Parathyroid adenoma (tissue), 2 donors: ENCODE measurements around the gene INPP5B.
"Not testable (repeated sequence)": the region's sequence is repeated elsewhere in the genome, so short reads cannot be mapped to it uniquely, and the experiment has no call there.

Experiments
- H2AFZ ChIP-seq: fragments of 300-600 bp; sonication (generic); one replicate; pipeline ENCODE4 v1.7.0; 2017; ENCODE audit warnings: antibody characterized with exemption, mild to moderate bottlenecking
- H3K27ac ChIP-seq: fragments of 300-600 bp; sonication (generic); one replicate; pipeline ENCODE4 v1.7.0; 2017
- H3K27me3 ChIP-seq: fragments of 300-600 bp; sonication (generic); one replicate; pipeline ENCODE4 v1.7.0; 2017; ENCODE audit warnings: low read length; ENCODE audit not compliant: control insufficient read depth, insufficient read depth
- H3K36me3 ChIP-seq: fragments of 300-600 bp; sonication (generic); one replicate; pipeline ENCODE4 v1.7.0; 2017; ENCODE audit warnings: low read length; ENCODE audit not compliant: control insufficient read depth, insufficient read depth
- H3K4me1 ChIP-seq: fragments of 300-600 bp; sonication (generic); one replicate; pipeline ENCODE4 v1.7.0; 2017; ENCODE audit warnings: control low read depth
- H3K4me2 ChIP-seq: fragments of 300-600 bp; sonication (generic); one replicate; pipeline ENCODE4 v1.7.0; 2017; ENCODE audit warnings: low read length
- H3K4me3 ChIP-seq: fragments of 300-600 bp; sonication (generic); one replicate; pipeline ENCODE4 v1.7.0; 2017; ENCODE audit warnings: low read depth, low read length
- H3K79me2 ChIP-seq: fragments of 300-600 bp; sonication (generic); one replicate; pipeline ENCODE4 v1.7.0; 2017; ENCODE audit warnings: control low read depth
- H3K9ac ChIP-seq: fragments of 300-600 bp; sonication (generic); one replicate; pipeline ENCODE4 v1.7.0; 2017; ENCODE audit warnings: mild to moderate bottlenecking
- H3K9me3 ChIP-seq: fragments of 300-600 bp; sonication (generic); one replicate; pipeline ENCODE4 v1.7.0; 2017; ENCODE audit warnings: low read length; ENCODE audit not compliant: control insufficient read depth
- TF ChIP-seq, protein P1 (sequence below): fragments of 300-600 bp; sonication (generic); IDR thresholded peaks from one replicate; pipeline ENCODE4 v1.7.0; 2017; ENCODE audit warnings: antibody characterized with exemption, mild to moderate bottlenecking
- donor health status: primary hyperparathyroidism.

Gene INPP5B

DNA sequence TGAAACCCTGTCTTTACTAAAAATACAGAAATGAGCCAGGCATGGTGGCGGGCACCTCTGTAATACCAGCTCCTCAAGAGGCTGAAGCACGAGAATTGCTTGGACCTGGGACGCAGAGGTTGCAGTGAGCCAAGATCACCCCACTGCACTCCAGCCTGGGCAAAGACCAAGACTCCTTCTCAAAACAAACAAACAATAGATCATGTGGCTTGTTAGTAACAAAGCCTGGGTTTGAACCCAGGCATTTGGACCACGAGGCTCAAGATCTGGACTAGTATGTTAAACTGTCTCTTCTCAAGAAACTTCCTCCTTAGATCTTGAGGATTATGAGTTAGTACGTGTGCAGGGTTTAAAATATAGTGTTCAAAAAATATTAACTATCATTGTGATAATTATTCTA lies 1.6 kb downstream of the INPP5B start:
- Histone ChIP-seq H3K4me2 (no peak overlapping the region), H3K27ac (no peak overlapping the region), H3K27me3 (no peaks in the 10 kb centered on the region), H3K4me3 (no peak overlapping the region), H3K9me3 (no peaks in the 10 kb centered on the region), H3K79me2 (no peaks in the 10 kb centered on the region), H3K36me3 (no peaks in the 10 kb centered on the region), H2AFZ (no peak overlapping the region), H3K4me1 (peaks cover 4% of the 10 kb centered on the region), H3K9ac (no peak overlapping the region)
- TF ChIP-seq, protein P1, sequence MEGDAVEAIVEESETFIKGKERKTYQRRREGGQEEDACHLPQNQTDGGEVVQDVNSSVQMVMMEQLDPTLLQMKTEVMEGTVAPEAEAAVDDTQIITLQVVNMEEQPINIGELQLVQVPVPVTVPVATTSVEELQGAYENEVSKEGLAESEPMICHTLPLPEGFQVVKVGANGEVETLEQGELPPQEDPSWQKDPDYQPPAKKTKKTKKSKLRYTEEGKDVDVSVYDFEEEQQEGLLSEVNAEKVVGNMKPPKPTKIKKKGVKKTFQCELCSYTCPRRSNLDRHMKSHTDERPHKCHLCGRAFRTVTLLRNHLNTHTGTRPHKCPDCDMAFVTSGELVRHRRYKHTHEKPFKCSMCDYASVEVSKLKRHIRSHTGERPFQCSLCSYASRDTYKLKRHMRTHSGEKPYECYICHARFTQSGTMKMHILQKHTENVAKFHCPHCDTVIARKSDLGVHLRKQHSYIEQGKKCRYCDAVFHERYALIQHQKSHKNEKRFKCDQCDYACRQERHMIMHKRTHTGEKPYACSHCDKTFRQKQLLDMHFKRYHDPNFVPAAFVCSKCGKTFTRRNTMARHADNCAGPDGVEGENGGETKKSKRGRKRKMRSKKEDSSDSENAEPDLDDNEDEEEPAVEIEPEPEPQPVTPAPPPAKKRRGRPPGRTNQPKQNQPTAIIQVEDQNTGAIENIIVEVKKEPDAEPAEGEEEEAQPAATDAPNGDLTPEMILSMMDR: no peak

DNA sequence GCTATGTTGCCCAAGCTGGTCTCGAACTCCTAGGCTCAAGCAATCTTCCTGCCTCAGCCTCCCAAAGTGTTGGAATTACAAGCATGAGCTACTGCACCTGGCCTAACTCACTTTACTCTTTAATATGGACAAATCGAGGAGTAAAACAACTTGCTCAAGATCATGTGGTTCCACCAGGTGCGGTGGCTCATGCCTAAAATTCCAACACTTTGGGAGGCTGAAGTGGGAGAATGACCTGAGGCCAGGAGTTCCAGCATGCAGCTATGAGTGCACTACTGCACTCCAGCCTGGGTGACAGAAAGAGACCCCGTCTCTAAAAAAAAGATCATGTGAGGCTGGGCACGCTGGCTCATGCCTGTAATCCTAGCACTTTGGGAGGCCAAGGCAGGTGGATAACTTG lies 2.0 kb downstream of the INPP5B start:
- H3K79me2 ChIP-seq: no peaks in the 10 kb centered on the region
- H3K9me3 ChIP-seq: no peaks in the 10 kb centered on the region
- H3K27ac ChIP-seq: no peak overlapping the region
- H3K4me1 ChIP-seq: peaks cover 4% of the 10 kb centered on the region
- no peak overlapping the region for H2AFZ ChIP-seq
- no peaks in the 10 kb centered on the region for H3K27me3 ChIP-seq
- H3K9ac ChIP-seq: no peak overlapping the region
- TF ChIP-seq, protein P1: no peak
- no peaks in the 10 kb centered on the region for H3K36me3 ChIP-seq
- H3K4me2 ChIP-seq: no peak overlapping the region
- no peak overlapping the region for H3K4me3 ChIP-seq

DNA sequence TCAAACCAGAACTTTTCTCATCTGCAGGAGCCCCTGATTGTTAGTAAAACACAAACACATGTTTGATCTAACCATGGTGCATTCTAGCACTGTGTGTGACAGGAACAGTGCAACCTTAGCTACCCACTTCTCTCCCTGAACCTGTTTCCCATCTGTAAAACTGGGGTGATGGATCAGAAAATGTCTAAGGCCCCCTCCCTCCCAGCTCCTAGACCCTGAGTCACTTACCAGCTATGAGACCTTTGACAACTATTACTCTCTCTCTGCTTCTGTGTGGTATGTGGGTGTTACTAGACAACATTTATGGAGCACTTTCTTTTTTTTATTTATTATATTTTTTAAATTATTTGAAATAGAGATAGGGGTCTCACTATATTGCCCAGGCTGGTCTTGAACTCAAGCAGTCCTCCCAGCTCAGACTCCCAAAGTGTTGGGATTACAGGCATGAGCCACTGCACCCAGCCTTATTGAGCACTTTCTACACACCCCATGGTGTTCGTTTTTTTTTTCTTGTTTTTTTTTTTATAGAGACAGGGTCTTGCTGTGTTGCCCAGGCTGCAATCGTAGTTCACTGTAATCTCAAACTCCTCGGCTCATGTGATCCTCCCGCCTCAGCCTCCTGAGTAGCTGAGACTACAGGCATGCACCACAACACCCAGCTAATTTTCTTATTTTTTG lies 2.6 kb downstream of the INPP5B start:
- H3K27ac ChIP-seq: no peak overlapping the region
- H3K4me2 ChIP-seq: no peak overlapping the region
- H3K4me1 ChIP-seq: peaks cover 4% of the 10 kb centered on the region
- no peaks in the 10 kb centered on the region for H3K79me2 ChIP-seq
- TF ChIP-seq, protein P1: no peak
- no peak overlapping the region for H3K9ac ChIP-seq
- H3K9me3 ChIP-seq: no peaks in the 10 kb centered on the region
- no peak overlapping the region for H2AFZ ChIP-seq
- no peaks in the 10 kb centered on the region for H3K36me3 ChIP-seq
- no peak overlapping the region for H3K4me3 ChIP-seq
- no peaks in the 10 kb centered on the region for H3K27me3 ChIP-seq

DNA sequence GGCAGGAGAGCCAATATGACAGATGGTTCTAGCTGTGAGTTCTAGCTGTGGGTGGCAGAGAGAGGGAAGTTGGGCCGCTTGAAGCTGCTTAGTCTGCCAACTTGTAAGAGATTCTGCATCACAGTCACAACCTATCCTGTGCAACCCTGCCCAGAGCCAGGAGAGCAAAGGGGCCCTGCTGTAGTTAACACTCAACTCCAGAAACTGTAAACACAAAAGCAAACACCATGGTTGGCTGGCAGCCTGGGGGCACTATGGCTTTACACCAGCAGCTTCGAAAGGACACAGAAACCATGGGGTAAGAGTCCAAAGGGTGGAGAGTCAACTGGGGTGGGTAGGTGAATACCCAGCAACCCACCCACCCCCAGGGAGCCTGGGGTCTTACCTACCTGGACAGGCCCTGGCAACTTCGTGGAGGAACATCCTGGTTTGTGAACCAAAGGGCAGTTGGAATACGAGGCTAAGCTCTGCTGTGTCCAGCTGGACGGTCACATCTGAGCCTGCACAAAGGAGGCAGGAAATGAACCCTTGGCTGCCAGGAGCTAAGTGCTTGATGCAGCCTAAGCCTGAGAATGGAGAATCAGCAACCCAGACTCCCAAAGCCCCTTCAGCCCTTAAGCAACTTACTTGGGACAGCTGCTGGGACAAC lies 6.4 kb downstream of the INPP5B start:
- Histone ChIP-seq H3K36me3 (no peaks in the 10 kb centered on the region), H3K27ac (no peak overlapping the region), H3K27me3 (no peaks in the 10 kb centered on the region)

DNA sequence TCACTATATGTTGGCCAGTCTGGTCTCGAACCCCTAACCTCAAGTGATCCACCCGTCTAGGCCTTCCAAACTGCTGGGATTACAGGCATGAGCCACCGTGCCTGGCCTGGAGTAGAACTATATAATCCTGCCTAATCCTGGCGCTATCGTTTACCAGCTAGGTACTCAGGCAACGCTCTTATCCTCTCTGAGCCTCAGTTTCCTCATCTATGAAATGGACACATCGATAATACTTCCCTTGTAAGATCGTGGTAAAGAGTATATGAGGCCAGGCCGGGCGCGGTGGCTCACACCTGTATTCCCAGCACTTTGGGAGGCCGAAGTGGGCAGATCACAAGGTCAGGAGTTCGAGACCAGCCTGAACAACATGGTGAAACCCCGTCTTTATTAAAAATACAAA lies 10.1 kb downstream of the INPP5B start:
- not testable (repeated sequence) for H3K4me2 ChIP-seq, H3K27ac ChIP-seq, H3K9me3 ChIP-seq, H3K36me3 ChIP-seq, H3K4me1 ChIP-seq, H3K4me3 ChIP-seq, H3K79me2 ChIP-seq, H3K9ac ChIP-seq, H2AFZ ChIP-seq, H3K27me3 ChIP-seq

More for the DNA sequence above, 6.4 kb downstream of the INPP5B start:
- H2AFZ ChIP-seq: no peak overlapping the region
- no peak overlapping the region for H3K9ac ChIP-seq
- H3K9me3 ChIP-seq: no peaks in the 10 kb centered on the region
- TF ChIP-seq, protein P1: no peak
- H3K4me2 ChIP-seq: no peak overlapping the region
- no peaks in the 10 kb centered on the region for H3K4me1 ChIP-seq
- no peak overlapping the region for H3K4me3 ChIP-seq
- no peaks in the 10 kb centered on the region for H3K79me2 ChIP-seq
